ENCODE data around the gene SELENOI. TPM values are rescaled to one million over a fixed set of nuclear protein-coding genes. Genes with fewer than 3 reads are reported as not detected.

The SELENOI gene
- total RNA-seq, 1 donor = 11.6 TPM

- no peak for TF ChIP-seq CTCF (IDR thresholded peaks at IDR 0.05; ENCODE audit: extremely low read depth, low read depth, low read length)
Measured at GRCh38 chr2:26305540-26305939, 40.4 kb upstream of the SELENOI start.

GRCh38 chr2:26309921-26310320 is 36.0 kb upstream of the SELENOI start:
- Histone ChIP-seq H3K36me3 (ENCODE audit: insufficient read depth, low read length) (no peaks in the 10 kb centered on the region), H3K9me3 (ENCODE audit: low read depth, low read length) (no peaks in the 10 kb centered on the region), H3K4me3 (ENCODE audit: insufficient read depth, low read length) (no peak overlapping the region), H4K20me1 (ENCODE audit: insufficient read depth, low read length) (no peaks in the 10 kb centered on the region), H2AFZ (ENCODE audit: low read length) (no peak overlapping the region), H3K27ac (ENCODE audit: low read depth, low read length) (no peak overlapping the region), H3K4me1 (ENCODE audit: insufficient read depth, low read length) (no peaks in the 10 kb centered on the region), H3K27me3 (ENCODE audit: insufficient read depth, low read length) (no peaks in the 10 kb centered on the region), H3K4me2 (ENCODE audit: insufficient read depth, low read length) (no peak overlapping the region), H3K79me2 (ENCODE audit: insufficient read depth, low read length) (no peaks in the 10 kb centered on the region)
- DNase-seq (ENCODE audit: insufficient read length, low spot score, missing footprints) = no peak
- no peak for TF ChIP-seq CTCF (IDR thresholded peaks at IDR 0.05; ENCODE audit: extremely low read depth, low read depth, low read length)

More at GRCh38 chr2:26305540-26305939, 40.4 kb upstream of the SELENOI start:
- Histone ChIP-seq H4K20me1 (ENCODE audit: insufficient read depth, low read length) (no peaks in the 10 kb centered on the region), H3K27ac (ENCODE audit: low read depth, low read length) (no peak overlapping the region), H3K27me3 (ENCODE audit: insufficient read depth, low read length) (no peaks in the 10 kb centered on the region), H3K79me2 (ENCODE audit: insufficient read depth, low read length) (no peaks in the 10 kb centered on the region), H2AFZ (ENCODE audit: low read length) (no peak overlapping the region), H3K36me3 (ENCODE audit: insufficient read depth, low read length) (no peaks in the 10 kb centered on the region), H3K4me2 (ENCODE audit: insufficient read depth, low read length) (no peak overlapping the region), H3K4me1 (ENCODE audit: insufficient read depth, low read length) (peaks cover 5% of the 10 kb centered on the region), H3K9me3 (ENCODE audit: low read depth, low read length) (no peaks in the 10 kb centered on the region), H3K4me3 (ENCODE audit: insufficient read depth, low read length) (no peak overlapping the region)
- DNase-seq (ENCODE audit: insufficient read length, low spot score, missing footprints) = no peak

GRCh38 chr2:26312471-26312870 is 33.5 kb upstream of the SELENOI start:
- no peaks in the 10 kb centered on the region for H3K79me2 ChIP-seq (ENCODE audit: insufficient read depth, low read length)
- peaks cover 9% of the 10 kb centered on the region for H3K27me3 ChIP-seq (ENCODE audit: insufficient read depth, low read length)
- H2AFZ ChIP-seq (ENCODE audit: low read length) = no peak overlapping the region
- H3K4me2 ChIP-seq (ENCODE audit: insufficient read depth, low read length) = no peak overlapping the region
- H3K27ac ChIP-seq (ENCODE audit: low read depth, low read length) = no peak overlapping the region
- H4K20me1 ChIP-seq (ENCODE audit: insufficient read depth, low read length) = no peaks in the 10 kb centered on the region
- TF ChIP-seq CTCF (IDR thresholded peaks at IDR 0.05; ENCODE audit: extremely low read depth, low read depth, low read length) = no peak
- H3K4me1 ChIP-seq (ENCODE audit: insufficient read depth, low read length) = no peaks in the 10 kb centered on the region
- no peaks in the 10 kb centered on the region for H3K9me3 ChIP-seq (ENCODE audit: low read depth, low read length)
- H3K36me3 ChIP-seq (ENCODE audit: insufficient read depth, low read length) = no peaks in the 10 kb centered on the region
- no peak for DNase-seq (ENCODE audit: insufficient read length, low spot score, missing footprints)
- no peak overlapping the region for H3K4me3 ChIP-seq (ENCODE audit: insufficient read depth, low read length)

- Histone ChIP-seq H4K20me1 (ENCODE audit: insufficient read depth, low read length) (no peaks in the 10 kb centered on the region), H3K79me2 (ENCODE audit: insufficient read depth, low read length) (no peaks in the 10 kb centered on the region), H3K4me2 (ENCODE audit: insufficient read depth, low read length) (no peak overlapping the region), H3K36me3 (ENCODE audit: insufficient read depth, low read length) (no peaks in the 10 kb centered on the region), H3K27me3 (ENCODE audit: insufficient read depth, low read length) (peaks cover 11% of the 10 kb centered on the region), H3K27ac (ENCODE audit: low read depth, low read length) (no peak overlapping the region), H3K9me3 (ENCODE audit: low read depth, low read length) (no peaks in the 10 kb centered on the region), H3K4me1 (ENCODE audit: insufficient read depth, low read length) (no peaks in the 10 kb centered on the region), H3K4me3 (ENCODE audit: insufficient read depth, low read length) (no peak overlapping the region), H2AFZ (ENCODE audit: low read length) (no peak overlapping the region)
- TF ChIP-seq CTCF (IDR thresholded peaks at IDR 0.05; ENCODE audit: extremely low read depth, low read depth, low read length) = no peak
- DNase-seq (ENCODE audit: insufficient read length, low spot score, missing footprints) = no peak
Measured at GRCh38 chr2:26313446-26313845, 32.5 kb upstream of the SELENOI start.

Measured in osteoblast (primary cell).